A673 (cell line): Measurements from ENCODE around the gene PCOLCE2. TPM values are rescaled to one million over a fixed set of nuclear protein-coding genes. Genes with fewer than 3 reads are reported as not detected.

Experiments used
- BruUV-seq: library from RNA; stranded (reverse); fragments of 400-500 nt; replicated peaks from 2 replicates; lab custom pipeline; 2021; lab: Mats Ljungman, UMichigan
- CTCF ChIA-PET: fragments of 300-600 bp; sonication (Branson Sonifier 250); formaldehyde crosslinking; loops from one replicate; lab custom pipeline; 2022; ENCODE audit warnings: antibody characterized with exemption; lab: Charles Lee
- POLR2A ChIA-PET: fragments of 300-600 bp; sonication (Branson Sonifier 250); formaldehyde crosslinking; loops from one replicate; lab custom pipeline; 2022; ENCODE audit warnings: antibody characterized with exemption; ENCODE audit not compliant: low non-redundant PET; lab: Charles Lee
- DNase-seq: peaks from one replicate; pipeline ENCODE4 v3.0.0-alpha.2; 2015; ENCODE audit warnings: low spot score
- H3K27ac ChIP-seq: fragments of 200-600 bp; sonication (generic); 2 replicates; pipeline ENCODE4 v1.5.1; 2016; ENCODE audit warnings: mixed run types, low read depth, mild to moderate bottlenecking, mixed read lengths, antibody characterized with exemption, low read length; ENCODE audit not compliant: poor library complexity, severe bottlenecking
- H3K27me3 ChIP-seq: fragments of 200-600 bp; sonication (generic); replicated peaks from 2 replicates; pipeline ENCODE4 v1.6.1; 2017; ENCODE audit warnings: mixed run types, low read depth, mild to moderate bottlenecking, mixed read lengths, antibody characterized with exemption, low read length; ENCODE audit not compliant: insufficient read depth, poor library complexity
- H3K36me3 ChIP-seq: fragments of 200-600 bp; sonication (generic); 2 replicates; pipeline ENCODE4 v1.6.1; 2016; ENCODE audit warnings: mixed run types, mild to moderate bottlenecking, mixed read lengths, antibody characterized with exemption, low read length; ENCODE audit not compliant: insufficient read depth, poor library complexity, severe bottlenecking
- H3K4me1 ChIP-seq: fragments of 200-600 bp; sonication (generic); 2 replicates; pipeline ENCODE4 v1.6.1; 2017; ENCODE audit warnings: mixed run types, mild to moderate bottlenecking, mixed read lengths, antibody characterized with exemption, low read length; ENCODE audit not compliant: insufficient read depth, poor library complexity, severe bottlenecking
- H3K4me3 ChIP-seq: fragments of 200-600 bp; sonication (generic); 2 replicates; pipeline ENCODE4 v1.5.1; 2016; ENCODE audit warnings: low read depth, mixed run types, mild to moderate bottlenecking, mixed read lengths, low read length; ENCODE audit not compliant: poor library complexity, severe bottlenecking
- H3K9me3 ChIP-seq: fragments of 200-600 bp; sonication (generic); 2 replicates; pipeline ENCODE4 v1.6.1; 2016; ENCODE audit warnings: mixed run types, low read depth, mild to moderate bottlenecking, mixed read lengths, antibody characterized with exemption, low read length; ENCODE audit not compliant: poor library complexity, severe bottlenecking
- CTCF ChIP-seq: fragments of 300-800, 200-600 bp; sonication (generic); conservative IDR thresholded peaks from 2 replicates; pipeline ENCODE4 v1.5.1; 2017; ENCODE audit warnings: low read depth, mild to moderate bottlenecking, antibody characterized with exemption, low read length, moderate library complexity, mixed read lengths
- EZH2 ChIP-seq: fragments of 200-600 bp; sonication (generic); IDR thresholded peaks from 2 replicates; pipeline ENCODE4 v1.6.1; 2017; ENCODE audit warnings: borderline replicate concordance, low read depth, mild to moderate bottlenecking, mixed read lengths, antibody characterized with exemption, low read length; ENCODE audit not compliant: poor library complexity, severe bottlenecking
- intact Hi-C: fragments of 100-400 bp; cut with micrococcal nuclease; formaldehyde crosslinking; loops from one replicate; pipeline ENCODE4 v1.10.0; 2022; ENCODE audit not compliant: unreplicated experiment
- total RNA-seq: library from RNA; stranded (reverse); gene quantifications from 2 replicates; pipeline ENCODE4 v1.2.3, GENCODE V29; 2021

PCOLCE2 gene
- total RNA-seq, 1 experiment from 2014 or later = 6.4 TPM

DNA sequence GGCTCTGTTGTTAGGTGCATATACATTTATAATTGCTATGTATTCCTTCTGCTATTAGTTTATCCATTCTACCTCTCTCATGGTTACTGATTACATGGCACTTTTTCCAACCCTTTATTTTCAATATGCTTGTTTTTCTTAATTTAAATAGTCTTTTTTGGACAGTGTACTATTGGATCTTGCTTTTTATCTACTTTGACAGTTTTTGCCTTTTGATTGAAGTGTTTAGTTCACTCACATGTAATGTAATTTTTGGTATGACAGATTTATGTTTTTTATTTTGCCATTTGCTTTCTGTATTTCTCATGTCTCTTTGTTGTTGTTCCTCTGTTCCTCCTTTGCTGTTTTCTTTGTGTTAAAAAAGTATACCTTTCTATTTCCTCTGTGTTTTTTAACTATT is 120.5 kb downstream of the PCOLCE2 start:
- DNase-seq = no peak
- H3K4me1 ChIP-seq = no peaks in the 10 kb centered on the region
- no peaks in the 10 kb centered on the region for H3K9me3 ChIP-seq
- ChIA-PET CTCF (no interaction called here), POLR2A (no interaction called here)
- H3K27ac ChIP-seq = no peak overlapping the region
- intact Hi-C loops = no loop called here
- TF ChIP-seq EZH2 (no peak), CTCF (no peak)
- H3K27me3 ChIP-seq = no peaks in the 10 kb centered on the region
- H3K36me3 ChIP-seq = no peaks in the 10 kb centered on the region
- no TSS peak for BruUV-seq
- no peak overlapping the region for H3K4me3 ChIP-seq

Other genes starting within 250 kb of the PCOLCE2 start
- gene TRPC1, start 165.0 kb downstream of the PCOLCE2 start, total RNA-seq = 0.88 and 1.3 TPM in 2 replicates
- gene PAQR9, start 74.6 kb upstream of the PCOLCE2 start, total RNA-seq = 0.19 and 0.28 TPM in 2 replicates
- gene U2SURP, start 112.5 kb upstream of the PCOLCE2 start, total RNA-seq = 164 and 165 TPM in 2 replicates
- 0.64 and 0.66 TPM in 2 replicates for gene CHST2, start 230.7 kb upstream of the PCOLCE2 start, total RNA-seq